Measurements from ENCODE around the gene TEAD3. TPM values are rescaled to one million over a fixed set of nuclear protein-coding genes. Genes with fewer than 3 reads are reported as not detected.
A peak's percentile ranks its signal among the peaks of the same experiment; 100 is the strongest.

Gene TEAD3
- total and polyA plus RNA-seq, 2 of the 4 experiments (the other 2 are of a cell fraction): 5.2 to 28.0 TPM

DNA sequence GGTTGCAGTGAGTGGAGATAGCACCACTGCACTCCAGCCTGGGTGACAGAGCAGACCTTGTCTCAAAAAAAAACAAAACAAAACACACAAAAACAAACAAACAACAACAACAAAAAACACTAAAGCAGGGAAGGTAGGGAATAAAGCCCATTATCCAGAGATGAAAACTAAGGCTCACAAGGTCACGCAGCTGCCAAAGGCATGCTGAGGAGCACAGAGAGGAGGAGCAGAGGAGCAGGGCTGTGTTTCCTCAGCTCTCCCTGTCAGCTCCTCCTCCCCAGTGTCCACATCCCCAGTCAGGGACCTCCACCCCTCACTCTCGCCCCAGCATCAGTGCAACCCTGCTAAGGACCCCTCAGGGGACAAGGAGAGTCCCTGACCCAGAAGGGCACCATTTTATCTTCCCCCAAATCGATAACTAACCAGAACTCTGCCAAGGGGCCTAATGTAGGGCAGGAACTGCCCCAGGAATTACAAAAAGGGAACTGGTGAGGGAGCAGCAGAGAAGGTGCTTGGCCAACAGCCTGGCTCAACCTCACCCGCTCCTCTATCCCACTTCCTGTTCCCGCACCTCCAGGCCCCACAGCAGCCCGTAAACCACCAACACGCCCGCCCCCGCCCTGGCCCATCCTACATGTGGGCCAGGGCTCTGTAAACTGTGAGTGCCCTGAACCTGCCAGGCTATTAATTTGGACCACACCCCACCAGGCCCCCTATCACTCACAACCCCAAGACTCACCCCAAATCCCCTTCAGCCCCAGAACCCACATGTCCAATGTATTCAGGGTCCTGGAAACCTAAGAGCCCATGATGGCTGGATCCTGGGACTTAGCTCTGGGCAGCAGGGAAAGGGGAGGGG, 9.0 kb downstream of the TEAD3 start:
- Histone ChIP-seq H2BK5ac (ENCODE audit: low read depth, low read length, poor library complexity, severe bottlenecking) (peak overlapping the region; percentile 79), H2BK15ac (ENCODE audit: low read depth, low read length) (peak overlapping the region; percentile 91; the same call in 2 of the 3 replicates), H3K4me2 (ENCODE audit: low read depth, low read length) (no peak overlapping the region), H3K9me1 (ENCODE audit: insufficient read depth, low read length) (peaks cover 39% of the 10 kb centered on the region), H4K8ac (ENCODE audit: low read depth in 2 of 2, low read length in 2 of 2) (peak overlapping the region; percentile 81 to 87), H3K4me3 (ENCODE audit: insufficient read depth, low read depth, low read length) (no peak overlapping the region), H2BK120ac (ENCODE audit: low read depth, low read length) (peak overlapping the region; percentile 76), H3K9ac (ENCODE audit: low read depth, low read length) (peak overlapping the region; percentile 24; the same call in 1 of the 2 replicates), H3K79me1 (ENCODE audit: low read depth in 1 of 2, low read length in 2 of 2) (peaks cover 39 to 94% of the 10 kb centered on the region in 2 experiments), H2BK20ac (ENCODE audit: low read depth, low read length) (peak overlapping the region; percentile 33), H4K20me1 (ENCODE audit: insufficient read depth, low read length) (peaks cover 14% of the 10 kb centered on the region), H3K23ac (ENCODE audit: low read depth, low read length) (peak overlapping the region; percentile 94), H3K27me3 (ENCODE audit: control insufficient read depth, insufficient read depth, low read length) (no peaks in the 10 kb centered on the region), H2AFZ (replicated peaks; ENCODE audit: low read length, poor library complexity) (peak overlapping the region; percentile 44), H2AK9ac (replicated peaks; ENCODE audit: low read depth, low read length, poor library complexity) (peak overlapping the region; percentile 91), H3K4ac (ENCODE audit: low read depth, low read length) (peak overlapping the region; percentile 93), H3K9me3 (ENCODE audit: control insufficient read depth, insufficient read depth, low read length) (no peaks in the 10 kb centered on the region), H3K18ac (ENCODE audit: low read depth, low read length) (peak overlapping the region; percentile 18; the same call in 1 of the 2 replicates), H3K14ac (replicated peaks; ENCODE audit: low read depth, low read length) (peak overlapping the region; percentile 88), H3K56ac (ENCODE audit: extremely low read depth, insufficient read depth, low read length) (peak overlapping the region; percentile 20; the same call in 1 of the 2 replicates), H3K4me1 (ENCODE audit: control insufficient read depth, insufficient read depth, low read length) (peaks cover 62% of the 10 kb centered on the region), H3K27ac (ENCODE audit: insufficient read depth, low read length) (peak overlapping the region; percentile 55), H4K5ac (ENCODE audit: low read depth, low read length) (peak overlapping the region; percentile 47), H2AK5ac (ENCODE audit: low read depth, low read length) (peak overlapping the region; percentile 95), H3K36me3 (ENCODE audit: control insufficient read depth, insufficient read depth, low read length) (peaks cover 24% of the 10 kb centered on the region), H4K91ac (ENCODE audit: insufficient read depth, low read depth, low read length) (peak overlapping the region; percentile 87)
- intact Hi-C loops (cut with micrococcal nuclease): no loop called here
- ChIA-PET POLR2A (ENCODE audit: unreplicated experiment) (interaction anchor here (1.0 kb wide), 1 partner anchor 17 kb away, joined by 3 read pairs; no protein-coding TSS in a partner anchor), CTCF (no interaction called here)
- no TSS peak for BruUV-seq (replicated peaks)
- ATAC-seq (ENCODE audit: low read depth) (peak; percentile 1; the same call in 1 of the 2 replicates), DNase-seq (peak; percentile 54)
- in situ Hi-C loops (cut with MboI; ENCODE audit: low sequenced_read_pairs): no loop called here
- dilution Hi-C loops (cut with HindIII; ENCODE audit: low sequenced_read_pairs, unreplicated experiment): no loop called here
- no CpG with 5 or more reads among the region's 9 CpGs for WGBS, 2 experiments (ENCODE audit: extremely low coverage in 2 of 2, insufficient read length in 1 of 2)
- TF ChIP-seq RCOR1 (IDR thresholded peaks at IDR 0.05; ENCODE audit: insufficient replicate concordance, low read length): no peak
- TF ChIP-seq NFE2L2 (IDR thresholded peaks at IDR 0.05; ENCODE audit: low read depth, low read length): no peak
- no peak for TF ChIP-seq FOS (IDR thresholded peaks at IDR 0.05; ENCODE audit: low read depth, low read length)
- TF ChIP-seq CEBPB (IDR thresholded peaks at IDR 0.05; ENCODE audit: low read depth, low read length): no peak
- no peak for TF ChIP-seq MAZ (IDR thresholded peaks at IDR 0.05; ENCODE audit: borderline replicate concordance, low read depth, low read length)
- no peak for TF ChIP-seq SMC3 (IDR thresholded peaks at IDR 0.05; ENCODE audit: low read depth, low read length)
- no peak for TF ChIP-seq MXI1 (IDR thresholded peaks at IDR 0.05; ENCODE audit: borderline replicate concordance, low read depth, low read length)
- TF ChIP-seq RFX5 (IDR thresholded peaks at IDR 0.05; ENCODE audit: low read depth, low read length): no peak
- no peak for TF ChIP-seq CTCF (conservative IDR thresholded peaks at IDR 0.05; ENCODE audit: low read depth, low read length)
- TF ChIP-seq, protein P1, sequence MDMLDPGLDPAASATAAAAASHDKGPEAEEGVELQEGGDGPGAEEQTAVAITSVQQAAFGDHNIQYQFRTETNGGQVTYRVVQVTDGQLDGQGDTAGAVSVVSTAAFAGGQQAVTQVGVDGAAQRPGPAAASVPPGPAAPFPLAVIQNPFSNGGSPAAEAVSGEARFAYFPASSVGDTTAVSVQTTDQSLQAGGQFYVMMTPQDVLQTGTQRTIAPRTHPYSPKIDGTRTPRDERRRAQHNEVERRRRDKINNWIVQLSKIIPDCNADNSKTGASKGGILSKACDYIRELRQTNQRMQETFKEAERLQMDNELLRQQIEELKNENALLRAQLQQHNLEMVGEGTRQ (IDR thresholded peaks at IDR 0.05; ENCODE audit: low read depth, low read length): no peak
- no peak for TF ChIP-seq BHLHE40 (IDR thresholded peaks at IDR 0.05; ENCODE audit: low read depth, low read length)
- no peak for TF ChIP-seq POLR2A (IDR thresholded peaks at IDR 0.05; ENCODE audit: low read depth, low read length)
- TF ChIP-seq RAD21 (IDR thresholded peaks at IDR 0.05; ENCODE audit: low read length): no peak
- TF ChIP-seq, protein P2, sequence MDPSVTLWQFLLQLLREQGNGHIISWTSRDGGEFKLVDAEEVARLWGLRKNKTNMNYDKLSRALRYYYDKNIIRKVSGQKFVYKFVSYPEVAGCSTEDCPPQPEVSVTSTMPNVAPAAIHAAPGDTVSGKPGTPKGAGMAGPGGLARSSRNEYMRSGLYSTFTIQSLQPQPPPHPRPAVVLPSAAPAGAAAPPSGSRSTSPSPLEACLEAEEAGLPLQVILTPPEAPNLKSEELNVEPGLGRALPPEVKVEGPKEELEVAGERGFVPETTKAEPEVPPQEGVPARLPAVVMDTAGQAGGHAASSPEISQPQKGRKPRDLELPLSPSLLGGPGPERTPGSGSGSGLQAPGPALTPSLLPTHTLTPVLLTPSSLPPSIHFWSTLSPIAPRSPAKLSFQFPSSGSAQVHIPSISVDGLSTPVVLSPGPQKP (IDR thresholded peaks at IDR 0.05; ENCODE audit: borderline replicate concordance, low read depth, low read length): no peak
